Activated naive CD4-positive, alpha-beta T cell treated with anti-CD3 and anti-CD28 coated beads, Interleukin-2, amount 50 U/mL, for 72 hours (primary cell): Measurements from ENCODE around the gene NTM. TPM values are rescaled to one million over a fixed set of nuclear protein-coding genes. Genes with fewer than 3 reads are reported as not detected.
"Not testable (repeated sequence)": the region's sequence is repeated elsewhere in the genome, so short reads cannot be mapped to it uniquely, and the experiment has no call there.

Experiments used
- ATAC-seq, 2 donors: fragments of 150-1000 bp; cut with Tn5 transposase; 2 replicates each; pipeline ENCODE4 v1.10.0; 2021; ENCODE audit warnings: mild to moderate bottlenecking in 2 of 2, moderate library complexity in 2 of 2
- DNase-seq, 2 donors: peaks; one replicate each; pipeline ENCODE4 v3.0.0; 2021 to 2022; ENCODE audit warnings: low spot score in 2 of 2
- H3K27ac Mint-ChIP-seq, 2 donors: one replicate each; pipeline ENCODE4 v1.8.0; 2022; ENCODE audit warnings: mild to moderate bottlenecking in 2 of 2, mixed read lengths in 2 of 2
- H3K36me3 Mint-ChIP-seq, 2 donors: one replicate each; pipeline ENCODE4 v1.8.0; 2022; ENCODE audit warnings: mixed read lengths in 2 of 2
- H3K9me3 Mint-ChIP-seq, 2 donors: one replicate each; pipeline ENCODE4 v1.8.0; 2022; ENCODE audit warnings: mixed read lengths in 2 of 2
- total RNA-seq, 2 donors: library from RNA; stranded (reverse); gene quantifications; one replicate each; pipeline ENCODE4 v1.2.3, GENCODE V29; 2022

The NTM gene
- total RNA-seq, 2 donors from 2014 or later = not detected

GRCh38 chr11:131495423-131495822 is 125.0 kb downstream of the NTM start:
- H3K36me3 Mint-ChIP-seq = no peaks in the 10 kb centered on the region
- H3K27ac Mint-ChIP-seq = no peak overlapping the region
- ATAC-seq = no peak
- no peak for DNase-seq
- H3K9me3 Mint-ChIP-seq = no peaks in the 10 kb centered on the region

- not testable (repeated sequence) for H3K36me3 Mint-ChIP-seq, H3K27ac Mint-ChIP-seq, DNase-seq, ATAC-seq
- H3K9me3 Mint-ChIP-seq = peaks cover 7 to 10% of the 10 kb centered on the region in 2 donors
These were observed 127.3 kb downstream of the NTM start for GRCh38 chr11:131497686-131498085.

GRCh38 chr11:131498631-131499160 is 128.3 kb downstream of the NTM start:
- no peak overlapping the region for H3K27ac Mint-ChIP-seq
- peaks cover 0 to 9% of the 10 kb centered on the region in 2 donors for H3K36me3 Mint-ChIP-seq
- H3K9me3 Mint-ChIP-seq = peaks cover 7 to 13% of the 10 kb centered on the region in 2 donors
- DNase-seq = no peak
- ATAC-seq = no peak

- Mint-ChIP-seq H3K36me3 (peaks cover 0 to 9% of the 10 kb centered on the region in 2 donors), H3K9me3 (peaks cover 7 to 13% of the 10 kb centered on the region in 2 donors), H3K27ac (no peak overlapping the region)
- DNase-seq (no peak), ATAC-seq (no peak)
These were observed 128.8 kb downstream of the NTM start for GRCh38 chr11:131499199-131499598.

GRCh38 chr11:131503017-131503416 is 132.6 kb downstream of the NTM start:
- Mint-ChIP-seq H3K36me3 (peaks cover 0 to 9% of the 10 kb centered on the region in 2 donors), H3K9me3 (peaks cover 11 to 13% of the 10 kb centered on the region in 2 donors), H3K27ac (no peak overlapping the region)
- ATAC-seq = no peak
- DNase-seq = no peak

- Mint-ChIP-seq H3K36me3 (peaks cover 0 to 9% of the 10 kb centered on the region in 2 donors), H3K27ac (no peak overlapping the region), H3K9me3 (peaks cover 13 to 16% of the 10 kb centered on the region in 2 donors)
- DNase-seq = no peak
- ATAC-seq = no peak
These were observed 134.0 kb downstream of the NTM start for GRCh38 chr11:131504199-131504949.

- H3K9me3 Mint-ChIP-seq = peaks cover 11 to 15% of the 10 kb centered on the region in 2 donors
- H3K36me3 Mint-ChIP-seq = peaks cover 0 to 3% of the 10 kb centered on the region in 2 donors
- H3K27ac Mint-ChIP-seq = no peak overlapping the region
- DNase-seq = no peak
- ATAC-seq = no peak
These were observed 135.9 kb downstream of the NTM start for GRCh38 chr11:131506348-131506747.

GRCh38 chr11:131510662-131511061 is 140.2 kb downstream of the NTM start:
- no peaks in the 10 kb centered on the region for H3K36me3 Mint-ChIP-seq
- no peak overlapping the region for H3K27ac Mint-ChIP-seq
- ATAC-seq (no peak), DNase-seq (no peak)
- peaks cover 6 to 7% of the 10 kb centered on the region in 2 donors for H3K9me3 Mint-ChIP-seq

GRCh38 chr11:131511794-131512193 is 141.4 kb downstream of the NTM start:
- Mint-ChIP-seq H3K27ac (no peak overlapping the region), H3K9me3 (peaks cover 6 to 7% of the 10 kb centered on the region in 2 donors), H3K36me3 (no peaks in the 10 kb centered on the region)
- no peak for ATAC-seq
- DNase-seq = peak in 1 of 2 donors; percentile 3

- H3K36me3 Mint-ChIP-seq = no peaks in the 10 kb centered on the region
- DNase-seq (no peak), ATAC-seq (no peak)
- no peak overlapping the region for H3K27ac Mint-ChIP-seq
- H3K9me3 Mint-ChIP-seq = peaks cover 6 to 7% of the 10 kb centered on the region in 2 donors
These were observed 141.8 kb downstream of the NTM start for GRCh38 chr11:131512228-131512627.

- DNase-seq (no peak), ATAC-seq (no peak)
- H3K27ac Mint-ChIP-seq = no peak overlapping the region
- peaks cover 5 to 12% of the 10 kb centered on the region in 2 donors for H3K9me3 Mint-ChIP-seq
- H3K36me3 Mint-ChIP-seq = no peaks in the 10 kb centered on the region
These were observed 143.6 kb downstream of the NTM start for GRCh38 chr11:131514062-131514461.

- no peak for DNase-seq
- H3K27ac Mint-ChIP-seq = no peak overlapping the region
- peaks cover 0 to 9% of the 10 kb centered on the region in 2 donors for H3K36me3 Mint-ChIP-seq
- H3K9me3 Mint-ChIP-seq = peaks cover 0 to 9% of the 10 kb centered on the region in 2 donors
- ATAC-seq = no peak
These were observed 148.0 kb downstream of the NTM start for GRCh38 chr11:131518305-131518838.

GRCh38 chr11:131522851-131523250 is 152.4 kb downstream of the NTM start:
- no peak overlapping the region for H3K27ac Mint-ChIP-seq
- H3K36me3 Mint-ChIP-seq = peaks cover 0 to 9% of the 10 kb centered on the region in 2 donors
- ATAC-seq = no peak
- DNase-seq = no peak
- H3K9me3 Mint-ChIP-seq = peaks cover 0 to 4% of the 10 kb centered on the region in 2 donors

- Mint-ChIP-seq H3K27ac (no peak overlapping the region), H3K36me3 (no peaks in the 10 kb centered on the region), H3K9me3 (no peaks in the 10 kb centered on the region)
- ATAC-seq = no peak
- DNase-seq = no peak
These were observed 160.0 kb downstream of the NTM start for GRCh38 chr11:131530407-131530806.

GRCh38 chr11:131533149-131533548 is 162.7 kb downstream of the NTM start:
- Mint-ChIP-seq H3K36me3 (no peaks in the 10 kb centered on the region), H3K27ac (no peak overlapping the region), H3K9me3 (peaks cover 0 to 7% of the 10 kb centered on the region in 2 donors)
- DNase-seq = no peak
- ATAC-seq = no peak

- Mint-ChIP-seq H3K36me3 (no peaks in the 10 kb centered on the region), H3K9me3 (peaks cover 0 to 7% of the 10 kb centered on the region in 2 donors), H3K27ac (no peak overlapping the region)
- DNase-seq (no peak), ATAC-seq (no peak)
These were observed 163.6 kb downstream of the NTM start for GRCh38 chr11:131533998-131534397.

- ATAC-seq (no peak), DNase-seq (no peak)
- Mint-ChIP-seq H3K9me3 (peaks cover 0 to 7% of the 10 kb centered on the region in 2 donors), H3K36me3 (no peaks in the 10 kb centered on the region), H3K27ac (no peak overlapping the region)
These were observed 164.2 kb downstream of the NTM start for GRCh38 chr11:131534611-131535010.
